HEK293T (cell line): ENCODE data around the gene PTP4A1.
A peak's percentile ranks its signal among the peaks of the same experiment; 100 is the strongest.

Experiments
- ARNT ChIP-seq: fragments of 450-650 bp; IDR thresholded peaks from 2 replicates; pipeline ENCODE4 v1.6.1; 2017; ENCODE audit warnings: mild to moderate bottlenecking
- BHLHE40 ChIP-seq: fragments of 450-650 bp; IDR thresholded peaks from 2 replicates; pipeline ENCODE4 v1.6.1; 2016; ENCODE audit warnings: mild to moderate bottlenecking, moderate library complexity, borderline replicate concordance
- ELF4 ChIP-seq: fragments of 450-650 bp; IDR thresholded peaks from 2 replicates; pipeline ENCODE4 v1.6.1; 2017; ENCODE audit warnings: antibody characterized with exemption
- FOXA1 ChIP-seq: fragments of 450-650 bp; IDR thresholded peaks from 2 replicates; pipeline ENCODE4 v1.6.1; 2016; ENCODE audit warnings: mild to moderate bottlenecking
- FOXK2 ChIP-seq: fragments of 450-650 bp; IDR thresholded peaks from 2 replicates; pipeline ENCODE4 v1.6.1; 2016; ENCODE audit warnings: mild to moderate bottlenecking
- FOXM1 ChIP-seq: fragments of 450-650 bp; IDR thresholded peaks from 2 replicates; pipeline ENCODE4 v1.6.1; 2017; ENCODE audit warnings: mild to moderate bottlenecking, borderline replicate concordance
- L3MBTL2 ChIP-seq: fragments of 450-650 bp; conservative IDR thresholded peaks from 2 replicates; pipeline ENCODE4 v1.6.1; 2016; ENCODE audit warnings: mild to moderate bottlenecking
- NFRKB ChIP-seq: fragments of 450-650 bp; IDR thresholded peaks from 2 replicates; pipeline ENCODE4 v1.6.1; 2016; ENCODE audit warnings: mild to moderate bottlenecking, moderate library complexity
- PKNOX1 ChIP-seq: fragments of 450-650 bp; IDR thresholded peaks from 2 replicates; pipeline ENCODE4 v1.6.1; 2016
- SP1 ChIP-seq: fragments of 450-650 bp; IDR thresholded peaks from 2 replicates; pipeline ENCODE4 v1.6.1; 2017
- SUZ12 ChIP-seq: fragments of 450-650 bp; IDR thresholded peaks from 2 replicates; pipeline ENCODE4 v1.6.1; 2016; ENCODE audit warnings: mild to moderate bottlenecking
- TARDBP ChIP-seq: fragments of 450-650 bp; IDR thresholded peaks from 2 replicates; pipeline ENCODE4 v1.6.1; 2016
- ZNF384 ChIP-seq: fragments of 450-650 bp; IDR thresholded peaks from 2 replicates; pipeline ENCODE4 v1.6.1; 2016

- TF ChIP-seq NFRKB = no peak
- TF ChIP-seq FOXM1 = no peak
- TF ChIP-seq ZNF384 = no peak
- no peak for TF ChIP-seq FOXA1
- no peak for TF ChIP-seq ELF4
- TF ChIP-seq FOXK2 = no peak
- no peak for TF ChIP-seq TARDBP
- TF ChIP-seq BHLHE40 = no peak
- TF ChIP-seq ARNT = no peak
- TF ChIP-seq SP1 = no peak
- TF ChIP-seq PKNOX1 = peak; percentile 75
- no peak for TF ChIP-seq SUZ12
- TF ChIP-seq L3MBTL2 = no peak
These were observed 38.7 kb downstream of the PTP4A1 start for GRCh38 chr6:63610944-63611343.
